ENCODE measurements around the gene FOXA1.

DNA sequence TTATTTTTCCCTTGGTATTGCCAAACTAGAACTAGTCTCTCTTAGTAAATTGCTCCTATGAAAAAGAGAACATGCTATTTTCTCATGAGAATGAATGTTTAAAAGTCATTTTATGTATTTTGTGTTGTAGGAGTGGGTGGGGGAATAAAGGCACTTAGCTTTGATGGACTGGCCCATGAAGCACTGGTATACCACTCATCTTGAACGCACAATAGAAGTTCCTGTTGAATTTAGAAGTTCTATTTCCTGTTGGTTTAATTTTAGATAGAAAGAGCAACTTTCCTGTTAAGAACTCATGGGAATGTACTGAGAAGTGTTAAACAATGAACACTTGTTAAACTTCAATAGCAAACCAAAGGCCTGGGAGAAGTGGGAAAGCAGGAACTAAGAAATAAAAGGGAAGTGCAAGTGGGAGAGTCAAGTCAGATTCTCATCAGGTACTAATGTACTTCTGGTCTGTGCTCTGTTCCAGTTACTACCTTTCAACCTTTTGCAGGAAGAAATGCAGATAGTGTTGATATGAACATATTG, 23.5 kb upstream of the FOXA1 start:
- TF ChIP-seq, protein P1, sequence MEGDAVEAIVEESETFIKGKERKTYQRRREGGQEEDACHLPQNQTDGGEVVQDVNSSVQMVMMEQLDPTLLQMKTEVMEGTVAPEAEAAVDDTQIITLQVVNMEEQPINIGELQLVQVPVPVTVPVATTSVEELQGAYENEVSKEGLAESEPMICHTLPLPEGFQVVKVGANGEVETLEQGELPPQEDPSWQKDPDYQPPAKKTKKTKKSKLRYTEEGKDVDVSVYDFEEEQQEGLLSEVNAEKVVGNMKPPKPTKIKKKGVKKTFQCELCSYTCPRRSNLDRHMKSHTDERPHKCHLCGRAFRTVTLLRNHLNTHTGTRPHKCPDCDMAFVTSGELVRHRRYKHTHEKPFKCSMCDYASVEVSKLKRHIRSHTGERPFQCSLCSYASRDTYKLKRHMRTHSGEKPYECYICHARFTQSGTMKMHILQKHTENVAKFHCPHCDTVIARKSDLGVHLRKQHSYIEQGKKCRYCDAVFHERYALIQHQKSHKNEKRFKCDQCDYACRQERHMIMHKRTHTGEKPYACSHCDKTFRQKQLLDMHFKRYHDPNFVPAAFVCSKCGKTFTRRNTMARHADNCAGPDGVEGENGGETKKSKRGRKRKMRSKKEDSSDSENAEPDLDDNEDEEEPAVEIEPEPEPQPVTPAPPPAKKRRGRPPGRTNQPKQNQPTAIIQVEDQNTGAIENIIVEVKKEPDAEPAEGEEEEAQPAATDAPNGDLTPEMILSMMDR (IDR thresholded peaks at IDR 0.05) = no peak
- TF ChIP-seq EZH2 (IDR thresholded peaks at IDR 0.05; ENCODE audit: borderline replicate concordance, insufficient read depth, low read depth, low read length, poor library complexity, severe bottlenecking) = no peak
